ENCODE data around the gene TMEM107. TPM values are rescaled to one million over a fixed set of nuclear protein-coding genes. Genes with fewer than 3 reads are reported as not detected.

The TMEM107 gene
- total RNA-seq, 2 experiments from 2014 or later: 24.0 to 34.4 TPM

GRCh38 chr17:8212312-8213180 is 36.4 kb upstream of the TMEM107 start:
- no peak overlapping the region for H3K4me3 Mint-ChIP-seq
- DNase-seq: no peak
- ChIA-PET POLR2A (interaction anchor here (3.2 kb wide), 1 partner anchor 9 kb away, joined by 26 read pairs; no protein-coding TSS in a partner anchor), CTCF (interaction anchor here (0.7 to 5.5 kb wide), 5 partner anchors 9 to 139 kb away, joined by 3 to 28 read pairs (median 5); no protein-coding TSS in a partner anchor)
- intact Hi-C loops (cut with DNase I, micrococcal nuclease): no loop called here
- peaks cover 16% of the 10 kb centered on the region for H3K4me1 Mint-ChIP-seq
- no peak for ATAC-seq
- H3K9me3 Mint-ChIP-seq (ENCODE audit: low read depth): no peaks in the 10 kb centered on the region
- peaks cover 22% of the 10 kb centered on the region for H3K36me3 Mint-ChIP-seq (ENCODE audit: low read depth)
- no peaks in the 10 kb centered on the region for H3K27me3 Mint-ChIP-seq
- no peak overlapping the region for H3K27ac Mint-ChIP-seq

- Mint-ChIP-seq H3K4me1 (peaks cover 20% of the 10 kb centered on the region), H3K27ac (peak overlapping the region; percentile 97), H3K36me3 (ENCODE audit: low read depth) (peaks cover 39% of the 10 kb centered on the region), H3K27me3 (no peaks in the 10 kb centered on the region), H3K4me3 (peak overlapping the region; percentile 99), H3K9me3 (ENCODE audit: low read depth) (no peaks in the 10 kb centered on the region)
- DNase-seq: no peak
- ATAC-seq: peak; percentile 42
- intact Hi-C loops (cut with DNase I, micrococcal nuclease): loop anchor here (1.0 kb wide), 4 partner anchors 9 to 24 kb away; partner anchors contain the start of gene BORCS6 (in 1 of the 2)
- POLR2A ChIA-PET: interaction anchor here (0.6 to 3.2 kb wide), 17 partner anchors 10 to 137 kb away, joined by 3 to 26 read pairs (median 5); partner anchors contain the start of gene CTC1
- CTCF ChIA-PET: interaction anchor here (0.8 to 5.5 kb wide), 10 partner anchors 11 to 92 kb away, joined by 3 to 28 read pairs (median 6); no protein-coding TSS in a partner anchor
These were observed 34.7 kb upstream of the TMEM107 start for GRCh38 chr17:8210761-8211458.

- H3K4me3 Mint-ChIP-seq: peak within 1 kb of the TSS; percentile 99
- ChIA-PET CTCF (interaction anchor here (0.8 to 5.5 kb wide), 11 partner anchors 9 to 91 kb away, joined by 3 to 28 read pairs (median 5); no protein-coding TSS in a partner anchor), POLR2A (interaction anchor here (0.5 to 3.2 kb wide), 21 partner anchors 8 to 136 kb away, joined by 3 to 26 read pairs (median 4); partner anchors contain the start of genes BORCS6 and CTC1)
- intact Hi-C loops (cut with DNase I, micrococcal nuclease): loop anchor here (1.0 kb wide), 4 partner anchors 10 to 23 kb away; partner anchors contain the start of gene BORCS6 (in 1 of the 2)
- peaks cover 45% of the 10 kb centered on the region for H3K36me3 Mint-ChIP-seq (ENCODE audit: low read depth)
- ATAC-seq (peak; percentile 98), DNase-seq (peak; percentile 96)
- H3K4me1 Mint-ChIP-seq: peaks cover 20% of the 10 kb centered on the region
- no peaks in the 10 kb centered on the region for H3K9me3 Mint-ChIP-seq (ENCODE audit: low read depth)
- peak within 1 kb of the TSS; percentile 97 for H3K27ac Mint-ChIP-seq
- H3K27me3 Mint-ChIP-seq: no peaks in the 10 kb centered on the region
These were observed 34.0 kb upstream of the TMEM107 start, which contains the start of gene AURKB for GRCh38 chr17:8209907-8210760. Gene AURKB (minus strand): TSS chr17:8210575. CDS start chr17:8210224, 351 bp downstream.

GRCh38 chr17:8206536-8206935 is 30.4 kb upstream of the TMEM107 start:
- no peak overlapping the region for H3K4me3 Mint-ChIP-seq
- no peak overlapping the region for H3K27ac Mint-ChIP-seq
- intact Hi-C loops (cut with DNase I, micrococcal nuclease): no loop called here
- DNase-seq (no peak), ATAC-seq (no peak)
- peaks cover 21% of the 10 kb centered on the region for H3K4me1 Mint-ChIP-seq
- no peaks in the 10 kb centered on the region for H3K27me3 Mint-ChIP-seq
- CTCF ChIA-PET: interaction anchor here (0.8 to 1.7 kb wide), 2 partner anchors 15 to 16 kb away, joined by 4 to 5 read pairs; partner anchors contain the start of gene BORCS6
- H3K36me3 Mint-ChIP-seq (ENCODE audit: low read depth): peaks cover 65% of the 10 kb centered on the region
- POLR2A ChIA-PET: interaction anchor here (0.9 to 1.4 kb wide), 4 partner anchors 13 to 68 kb away, joined by 3 to 4 read pairs (median 4); partner anchors contain the start of gene BORCS6
- no peaks in the 10 kb centered on the region for H3K9me3 Mint-ChIP-seq (ENCODE audit: low read depth)

- DNase-seq: no peak
- POLR2A ChIA-PET: interaction anchor here (0.6 kb wide), 2 partner anchors 9 to 17 kb away, joined by 3 to 4 read pairs; no protein-coding TSS in a partner anchor
- H3K27me3 Mint-ChIP-seq: no peaks in the 10 kb centered on the region
- H3K4me3 Mint-ChIP-seq: no peak overlapping the region
- no peaks in the 10 kb centered on the region for H3K9me3 Mint-ChIP-seq (ENCODE audit: low read depth)
- H3K27ac Mint-ChIP-seq: no peak overlapping the region
- no peak for ATAC-seq
- intact Hi-C loops (cut with DNase I, micrococcal nuclease): no loop called here
- H3K36me3 Mint-ChIP-seq (ENCODE audit: low read depth): peaks cover 70% of the 10 kb centered on the region
- CTCF ChIA-PET: interaction anchor here (0.5 to 1.2 kb wide), 4 partner anchors 12 to 958 kb away, joined by 3 to 4 read pairs (median 3); no protein-coding TSS in a partner anchor
- peaks cover 15% of the 10 kb centered on the region for H3K4me1 Mint-ChIP-seq
These were observed 28.8 kb upstream of the TMEM107 start for GRCh38 chr17:8204761-8205555.

GRCh38 chr17:8192070-8192815 is 16.1 kb upstream of the TMEM107 start:
- H3K27ac Mint-ChIP-seq: no peak overlapping the region
- CTCF ChIA-PET: interaction anchor here (0.7 to 1.8 kb wide), 8 partner anchors 12 to 32 kb away, joined by 4 to 10 read pairs (median 5); partner anchors contain the start of genes AURKB and TMEM107
- POLR2A ChIA-PET: interaction anchor here (0.6 to 4.7 kb wide), 6 partner anchors 18 to 65 kb away, joined by 3 to 78 read pairs (median 6); partner anchors contain the start of gene AURKB
- no peaks in the 10 kb centered on the region for H3K27me3 Mint-ChIP-seq
- ATAC-seq (peak; percentile 50), DNase-seq (peak; percentile 79)
- H3K36me3 Mint-ChIP-seq (ENCODE audit: low read depth): no peaks in the 10 kb centered on the region
- peaks cover 17% of the 10 kb centered on the region for H3K4me1 Mint-ChIP-seq
- no peak overlapping the region for H3K4me3 Mint-ChIP-seq
- intact Hi-C loops (cut with DNase I, micrococcal nuclease): loop anchor here (1.0 kb wide), 1 partner anchor 8 kb away; no protein-coding TSS in a partner anchor
- H3K9me3 Mint-ChIP-seq (ENCODE audit: low read depth): no peaks in the 10 kb centered on the region

GRCh38 chr17:8190506-8190905 is 14.3 kb upstream of the TMEM107 start:
- H3K4me1 Mint-ChIP-seq: peaks cover 10% of the 10 kb centered on the region
- no peak overlapping the region for H3K4me3 Mint-ChIP-seq
- DNase-seq (no peak), ATAC-seq (no peak)
- H3K36me3 Mint-ChIP-seq (ENCODE audit: low read depth): no peaks in the 10 kb centered on the region
- ChIA-PET CTCF (interaction anchor here (0.6 to 6.0 kb wide), 9 partner anchors 13 to 111 kb away, joined by 3 to 59 read pairs (median 4); partner anchors contain the start of genes ALOXE3, AURKB and CTC1), POLR2A (interaction anchor here (0.6 to 4.7 kb wide), 17 partner anchors 8 to 333 kb away, joined by 3 to 78 read pairs (median 4); partner anchors contain the start of genes CTC1, CYB5D1, NAA38 and PFAS)
- no peaks in the 10 kb centered on the region for H3K27me3 Mint-ChIP-seq
- peak overlapping the region; percentile 86 for H3K27ac Mint-ChIP-seq
- H3K9me3 Mint-ChIP-seq (ENCODE audit: low read depth): no peaks in the 10 kb centered on the region
- intact Hi-C loops (cut with DNase I, micrococcal nuclease): loop anchor here (1.0 kb wide), 2 partner anchors 20 to 245 kb away; partner anchors contain the start of genes AURKB (in 1 of the 2) and NDEL1 (in 1 of the 2)

GRCh38 chr17:8189711-8190477 is 13.7 kb upstream of the TMEM107 start, which contains the start of gene BORCS6:
Gene BORCS6 (minus strand): TSS chr17:8190180. CDS start chr17:8190140, 40 bp downstream.
- POLR2A ChIA-PET: interaction anchor here (0.6 to 4.7 kb wide), 18 partner anchors 8 to 332 kb away, joined by 3 to 78 read pairs (median 4); partner anchors contain the start of genes CTC1, CYB5D1, NAA38 and PFAS
- H3K4me3 Mint-ChIP-seq: no peak within 1 kb of the TSS
- ATAC-seq: peak; percentile 67
- no peaks in the 10 kb centered on the region for H3K36me3 Mint-ChIP-seq (ENCODE audit: low read depth)
- CTCF ChIA-PET: interaction anchor here (0.6 to 6.0 kb wide), 11 partner anchors 12 to 111 kb away, joined by 3 to 59 read pairs (median 4); partner anchors contain the start of genes ALOXE3, AURKB and CTC1
- no peaks in the 10 kb centered on the region for H3K9me3 Mint-ChIP-seq (ENCODE audit: low read depth)
- H3K27me3 Mint-ChIP-seq: no peaks in the 10 kb centered on the region
- peaks cover 10% of the 10 kb centered on the region for H3K4me1 Mint-ChIP-seq
- peak; percentile 98 for DNase-seq
- peak within 1 kb of the TSS; percentile 86 for H3K27ac Mint-ChIP-seq
- intact Hi-C loops (cut with DNase I, micrococcal nuclease): loop anchor here (1.0 kb wide), 2 partner anchors 20 to 245 kb away; partner anchors contain the start of genes AURKB (in 1 of the 2) and NDEL1 (in 1 of the 2)
